Lung (tissue), 12 donors: ENCODE data around the gene ARL5A. TPM values are rescaled to one million over a fixed set of nuclear protein-coding genes. Genes with fewer than 3 reads are reported as not detected.

Experiments used
- ATAC-seq: fragments of 200-7000 bp; cut with Tn5 transposase; one replicate; pipeline ENCODE4 v1.9.1; 2020; ENCODE audit warnings: moderate number of reproducible peaks; ENCODE audit not compliant: insufficient read depth, low FRiP score
- DNase-seq, 3 donors: peaks; one replicate each; pipeline ENCODE4 v3.0.0-alpha.2; 2013 to 2017
- H3K27ac ChIP-seq, 2 donors: one replicate each; pipeline ENCODE4 v1.5.1; 2013; ENCODE audit warnings: mild to moderate bottlenecking in 2 of 2, moderate library complexity in 2 of 2, control low read depth in 1 of 2, inconsistent platforms in 1 of 2, low read depth in 1 of 2, low read length in 1 of 2
- H3K27me3 ChIP-seq, 3 donors: one replicate each; pipeline ENCODE4 v1.5.1; 2013; ENCODE audit warnings: low read length in 2 of 3; ENCODE audit not compliant: control insufficient read depth in 3 of 3, insufficient read depth in 3 of 3
- H3K36me3 ChIP-seq, 4 donors: one replicate each; pipeline ENCODE4 v1.5.1; 2013; ENCODE audit warnings: low read length in 4 of 4, mild to moderate bottlenecking in 1 of 4, moderate library complexity in 1 of 4; ENCODE audit not compliant: control insufficient read depth in 4 of 4, insufficient read depth in 4 of 4
- H3K4me1 ChIP-seq, 5 donors: one replicate each; pipeline ENCODE4 v1.5.1; 2013; ENCODE audit warnings: low read length in 5 of 5, mild to moderate bottlenecking in 2 of 5, moderate library complexity in 1 of 5; ENCODE audit not compliant: control insufficient read depth in 5 of 5, insufficient read depth in 5 of 5
- H3K4me3 ChIP-seq: one replicate; pipeline ENCODE4 v1.5.1; 2013; ENCODE audit warnings: mild to moderate bottlenecking, control low read depth, moderate library complexity
- H3K9ac ChIP-seq, 2 donors: one replicate each; pipeline ENCODE4 v1.5.1; 2013; ENCODE audit warnings: low read length in 2 of 2, control low read depth in 1 of 2; ENCODE audit not compliant: insufficient read depth in 1 of 2
- H3K9me3 ChIP-seq, 4 donors: one replicate each; pipeline ENCODE4 v1.5.1; 2013; ENCODE audit warnings: low read length in 3 of 4, mild to moderate bottlenecking in 1 of 4, moderate library complexity in 1 of 4; ENCODE audit not compliant: control insufficient read depth in 4 of 4, insufficient read depth in 3 of 4
- WGBS, 2 donors: extraction: QIAGEN DNeasy Blood & Tissue Kit; methylation state at CpG; one replicate each; pipeline ENCODE4 v1.1.7; 2013; 5-methylcytosine and 5-hydroxymethylcytosine counted together
- polyA plus RNA-seq, 2 donors: library from polyadenylated mRNA; stranded (reverse); fragments of 200-250 nt; gene quantifications; one replicate each; pipeline ENCODE4 v1.2.1, GENCODE V29; 2013
- total RNA-seq, 2 donors: library from RNA; depleted of rRNA in 1 of 2; stranded (reverse); fragments of >200 nt in 1 of 2; gene quantifications; one replicate each; pipeline ENCODE4 v1.2.1, GENCODE V29; 2014 to 2021
- TF ChIP-seq, protein P1 (sequence below): IDR thresholded peaks from 2 replicates; pipeline ENCODE4 v1.5.1; 2012; ENCODE audit warnings: mild to moderate bottlenecking; ENCODE audit errors: control extremely low read depth, extremely low read depth
- donor health status: control.
- donor health status: control.
- donor health status: Bipolar disorder and iron deficiency.
- donor health status: healthy.
- donor health status: DM: yes; HTN: yes; CAD: no.

ARL5A gene
- total and polyA plus RNA-seq, 4 donors, result 11.3 to 107 (median 34.0) TPM

DNA sequence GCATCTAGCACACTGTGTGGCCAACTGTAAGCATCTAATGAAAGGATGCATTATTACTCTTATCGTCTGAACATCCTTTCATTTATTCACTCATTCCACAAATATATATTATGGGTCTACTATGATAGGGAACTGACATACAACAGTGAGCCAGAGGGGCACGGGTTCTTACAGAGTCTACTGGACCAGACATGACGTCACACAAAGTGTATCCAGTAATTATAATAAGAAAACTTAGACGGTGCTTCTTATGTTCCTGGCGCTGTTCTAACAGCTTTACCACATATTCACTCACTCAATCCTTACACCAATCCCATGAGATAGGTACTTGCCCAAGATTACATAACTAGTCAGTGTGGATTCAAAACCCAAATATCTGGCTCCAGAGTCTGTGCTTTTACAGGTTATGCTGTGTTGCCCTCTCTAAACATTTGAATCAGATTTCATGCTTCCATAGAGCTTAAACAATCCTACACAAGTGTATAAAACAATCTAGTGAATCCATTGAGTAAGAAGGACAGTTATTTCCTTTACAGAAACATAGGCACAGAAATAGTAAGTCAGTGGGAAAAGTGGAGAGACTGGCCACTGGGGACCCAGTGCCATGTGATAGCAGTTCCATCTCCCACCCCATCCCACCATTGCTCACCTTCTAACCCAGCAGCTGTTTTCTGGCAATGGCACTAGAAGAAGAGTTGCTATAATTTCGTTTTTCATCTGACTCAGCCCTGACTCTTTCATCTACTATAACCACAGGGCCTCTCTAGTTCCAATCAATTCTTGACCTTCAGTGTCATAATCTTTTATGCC is 24.2 kb upstream of the ARL5A start:
- TF ChIP-seq, protein P1, sequence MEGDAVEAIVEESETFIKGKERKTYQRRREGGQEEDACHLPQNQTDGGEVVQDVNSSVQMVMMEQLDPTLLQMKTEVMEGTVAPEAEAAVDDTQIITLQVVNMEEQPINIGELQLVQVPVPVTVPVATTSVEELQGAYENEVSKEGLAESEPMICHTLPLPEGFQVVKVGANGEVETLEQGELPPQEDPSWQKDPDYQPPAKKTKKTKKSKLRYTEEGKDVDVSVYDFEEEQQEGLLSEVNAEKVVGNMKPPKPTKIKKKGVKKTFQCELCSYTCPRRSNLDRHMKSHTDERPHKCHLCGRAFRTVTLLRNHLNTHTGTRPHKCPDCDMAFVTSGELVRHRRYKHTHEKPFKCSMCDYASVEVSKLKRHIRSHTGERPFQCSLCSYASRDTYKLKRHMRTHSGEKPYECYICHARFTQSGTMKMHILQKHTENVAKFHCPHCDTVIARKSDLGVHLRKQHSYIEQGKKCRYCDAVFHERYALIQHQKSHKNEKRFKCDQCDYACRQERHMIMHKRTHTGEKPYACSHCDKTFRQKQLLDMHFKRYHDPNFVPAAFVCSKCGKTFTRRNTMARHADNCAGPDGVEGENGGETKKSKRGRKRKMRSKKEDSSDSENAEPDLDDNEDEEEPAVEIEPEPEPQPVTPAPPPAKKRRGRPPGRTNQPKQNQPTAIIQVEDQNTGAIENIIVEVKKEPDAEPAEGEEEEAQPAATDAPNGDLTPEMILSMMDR, result no peak
- 80 to 92% methylated on average over 6 of the region's 6 CpGs for WGBS, 2 donors
- H3K9me3 ChIP-seq, result no peaks in the 10 kb centered on the region

DNA sequence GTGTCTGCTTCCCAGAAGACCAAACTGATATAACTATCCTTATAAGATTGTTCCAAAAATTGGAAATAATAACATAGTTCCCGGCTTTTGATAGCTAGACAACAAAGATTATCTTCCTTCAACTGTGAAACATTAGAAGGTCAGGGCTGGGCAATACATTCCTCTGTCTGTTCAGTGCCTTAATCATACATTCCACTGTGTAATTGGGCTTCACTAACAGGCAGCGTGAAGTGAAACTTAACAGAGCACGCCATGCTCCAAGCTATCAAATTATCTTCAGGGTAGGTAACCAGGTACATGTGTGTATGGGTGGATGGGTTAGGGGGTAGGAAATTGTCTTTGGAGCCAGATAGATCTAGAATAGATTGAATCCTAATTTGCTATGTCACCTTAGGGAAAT is 23.5 kb upstream of the ARL5A start:
- H3K4me1 ChIP-seq, result peaks cover 0 to 6% (median 2%) of the 10 kb centered on the region in 5 donors
- no peaks in the 10 kb centered on the region for H3K36me3 ChIP-seq
- 83 to 86% methylated on average over 3 of the region's 3 CpGs for WGBS, 2 donors
- ATAC-seq (no peak), DNase-seq (no peak)
- H3K27me3 ChIP-seq, result no peaks in the 10 kb centered on the region
- TF ChIP-seq, protein P1, result no peak
- H3K27ac ChIP-seq, result no peak overlapping the region
- H3K9ac ChIP-seq, result no peak overlapping the region
- H3K4me3 ChIP-seq, result no peak overlapping the region
- H3K9me3 ChIP-seq, result no peaks in the 10 kb centered on the region

More for the DNA sequence above, 24.2 kb upstream of the ARL5A start:
- H3K9ac ChIP-seq, result no peak overlapping the region
- ATAC-seq (no peak), DNase-seq (no peak)
- no peak overlapping the region for H3K4me3 ChIP-seq
- no peaks in the 10 kb centered on the region for H3K36me3 ChIP-seq
- H3K27me3 ChIP-seq, result no peaks in the 10 kb centered on the region
- no peak overlapping the region for H3K27ac ChIP-seq
- H3K4me1 ChIP-seq, result peaks cover 0 to 6% (median 2%) of the 10 kb centered on the region in 5 donors

DNA sequence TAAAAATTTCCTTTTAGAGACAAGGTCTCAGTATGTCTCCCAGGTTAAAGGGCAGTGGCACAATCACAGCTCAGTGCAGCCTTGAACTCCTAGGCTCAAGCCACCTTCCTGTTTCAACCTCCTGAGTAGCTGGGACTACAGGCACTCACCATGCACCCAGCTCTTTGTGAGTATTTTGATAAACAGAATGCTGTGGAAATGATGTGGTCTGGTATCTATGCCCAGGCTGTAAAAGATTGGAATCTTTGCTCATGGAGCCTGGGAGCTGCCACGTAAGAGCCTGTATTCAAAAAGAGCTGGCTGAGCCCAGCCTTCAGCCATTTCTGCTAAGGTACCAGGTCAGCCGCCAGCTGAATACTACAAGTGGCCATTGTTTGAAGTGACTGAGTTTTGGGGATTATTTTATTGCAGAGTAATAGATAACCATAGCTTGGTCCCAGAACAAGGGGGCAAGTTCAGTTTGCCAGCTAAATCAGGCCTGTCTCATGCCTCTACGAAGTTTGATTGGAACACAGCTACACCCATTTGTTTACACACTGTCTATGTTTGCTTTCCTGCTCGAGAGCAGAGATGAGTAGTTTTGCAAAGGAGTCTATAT is 21.3 kb upstream of the ARL5A start:
- Histone ChIP-seq H3K36me3 (no peaks in the 10 kb centered on the region), H3K27me3 (no peaks in the 10 kb centered on the region), H3K27ac (no peak overlapping the region), H3K4me3 (no peak overlapping the region), H3K9ac (no peak overlapping the region), H3K4me1 (peaks cover 0 to 10% (median 2%) of the 10 kb centered on the region in 5 donors), H3K9me3 (no peaks in the 10 kb centered on the region)
- DNase-seq (no peak), ATAC-seq (no peak)
- WGBS, 2 donors, result 56 to 76% methylated on average over 4 of the region's 4 CpGs
- TF ChIP-seq, protein P1, result no peak
